IMR-90 (cell line): ENCODE data around the gene RPS6KL1. TPM values are rescaled to one million over a fixed set of nuclear protein-coding genes. Genes with fewer than 3 reads are reported as not detected.

ENCODE experiments used
- ATAC-seq: fragments of 200-7000 bp; cut with Tn5 transposase; 2 replicates; pipeline ENCODE4 v1.9.1; 2020; ENCODE audit warnings: low read depth, mild to moderate bottlenecking, moderate library complexity
- BruUV-seq: library from RNA; stranded (reverse); fragments of 400-500 nt; replicated peaks from 2 replicates; lab custom pipeline; 2021; lab: Mats Ljungman, UMichigan
- CTCF ChIA-PET: fragments of 300-600 bp; formaldehyde crosslinking; extraction: SDS; loops from one replicate; lab custom pipeline; 2021; ENCODE audit warnings: antibody characterized with exemption; lab: Yijun Ruan, JAX
- POLR2A ChIA-PET: fragments of 300-600 bp; sonication (Branson Sonifier 250); formaldehyde crosslinking; loops from one replicate; lab custom pipeline; 2022; ENCODE audit warnings: antibody characterized with exemption; ENCODE audit not compliant: unreplicated experiment; lab: Charles Lee
- DNase-seq: peaks from one replicate; pipeline ENCODE4 v3.0.0; 2013
- H2AFZ ChIP-seq: replicated peaks from 2 replicates; pipeline ENCODE3; 2013; ENCODE audit warnings: low read length, mild to moderate bottlenecking; ENCODE audit not compliant: poor library complexity
- H2AK5ac ChIP-seq: 2 replicates; pipeline ENCODE4 v1.6.1; 2013; ENCODE audit warnings: low read depth, low read length, inconsistent platforms
- H2AK9ac ChIP-seq: replicated peaks from 2 replicates; pipeline ENCODE3; 2013; ENCODE audit warnings: mild to moderate bottlenecking, low read depth, low read length, moderate library complexity; ENCODE audit not compliant: poor library complexity
- H2BK120ac ChIP-seq: 2 replicates; pipeline ENCODE4 v1.6.1; 2013; ENCODE audit warnings: low read depth, low read length, inconsistent platforms
- H2BK15ac ChIP-seq: 3 replicates; pipeline ENCODE4 v1.6.1; 2013; ENCODE audit warnings: low read depth, low read length, inconsistent platforms
- H2BK20ac ChIP-seq: 2 replicates; pipeline ENCODE4 v1.6.1; 2013; ENCODE audit warnings: low read depth, mild to moderate bottlenecking, inconsistent platforms, low read length, moderate library complexity
- H2BK5ac ChIP-seq: 2 replicates; pipeline ENCODE4 v1.6.1; 2013; ENCODE audit warnings: mild to moderate bottlenecking, low read depth, low read length, inconsistent platforms; ENCODE audit not compliant: poor library complexity, severe bottlenecking
- H3K14ac ChIP-seq: replicated peaks from 2 replicates; pipeline ENCODE4 v1.6.1; 2013; ENCODE audit warnings: low read depth, low read length, inconsistent platforms
- H3K18ac ChIP-seq: 2 replicates; pipeline ENCODE4 v1.6.1; 2013; ENCODE audit warnings: low read depth, low read length, control low read depth
- H3K23ac ChIP-seq: 2 replicates; pipeline ENCODE4 v1.6.1; 2013; ENCODE audit warnings: low read depth, low read length, inconsistent platforms
- H3K27ac ChIP-seq: 2 replicates; pipeline ENCODE4 v1.5.1; 2013; ENCODE audit warnings: mild to moderate bottlenecking, control low read depth, low read length; ENCODE audit not compliant: insufficient read depth
- H3K27me3 ChIP-seq: 2 replicates; pipeline ENCODE4 v1.6.1; 2013; ENCODE audit warnings: low read length; ENCODE audit not compliant: control insufficient read depth, insufficient read depth
- H3K36me3 ChIP-seq: 2 replicates; pipeline ENCODE4 v1.6.1; 2013; ENCODE audit warnings: low read length, mixed read lengths; ENCODE audit not compliant: control insufficient read depth, insufficient read depth
- H3K4ac ChIP-seq: 2 replicates; pipeline ENCODE4 v1.6.1; 2013; ENCODE audit warnings: low read depth, low read length, inconsistent platforms
- H3K4me1 ChIP-seq: 2 replicates; pipeline ENCODE4 v1.6.1; 2013; ENCODE audit warnings: low read length, mixed read lengths; ENCODE audit not compliant: control insufficient read depth, insufficient read depth
- H3K4me2 ChIP-seq: 2 replicates; pipeline ENCODE4 v1.6.1; 2013; ENCODE audit warnings: low read depth, mild to moderate bottlenecking, control low read depth, low read length, moderate library complexity
- H3K4me3 ChIP-seq: 2 replicates; pipeline ENCODE4 v1.5.1; 2013; ENCODE audit warnings: low read depth, mild to moderate bottlenecking, control low read depth, low read length, moderate library complexity; ENCODE audit not compliant: insufficient read depth
- H3K56ac ChIP-seq: 2 replicates; pipeline ENCODE4 v1.6.1; 2013; ENCODE audit warnings: low read length, inconsistent platforms; ENCODE audit not compliant: insufficient read depth; ENCODE audit errors: extremely low read depth
- H3K79me1 ChIP-seq, 2 experiments: 2 replicates each; pipeline ENCODE4 v1.6.1; 2013; ENCODE audit warnings: low read length in 2 of 2, inconsistent platforms in 1 of 2, low read depth in 1 of 2
- H3K9ac ChIP-seq: 2 replicates; pipeline ENCODE4 v1.6.1; 2013; ENCODE audit warnings: low read depth, low read length, control low read depth
- H3K9me1 ChIP-seq: 2 replicates; pipeline ENCODE4 v1.6.1; 2013; ENCODE audit warnings: low read length, inconsistent platforms; ENCODE audit not compliant: insufficient read depth
- H3K9me3 ChIP-seq: 2 replicates; pipeline ENCODE4 v1.6.1; 2013; ENCODE audit warnings: low read length; ENCODE audit not compliant: control insufficient read depth, insufficient read depth
- H4K20me1 ChIP-seq: 2 replicates; pipeline ENCODE4 v1.6.1; 2013; ENCODE audit warnings: low read length, inconsistent platforms; ENCODE audit not compliant: insufficient read depth
- H4K5ac ChIP-seq: 2 replicates; pipeline ENCODE4 v1.6.1; 2013; ENCODE audit warnings: mild to moderate bottlenecking, low read depth, low read length, control low read depth
- H4K8ac ChIP-seq, 2 experiments: 2 replicates each; pipeline ENCODE4 v1.6.1; 2013; ENCODE audit warnings: low read depth in 2 of 2, low read length in 2 of 2, control low read depth in 1 of 2, inconsistent platforms in 1 of 2
- H4K91ac ChIP-seq: 2 replicates; pipeline ENCODE4 v1.6.1; 2013; ENCODE audit warnings: low read depth, low read length, inconsistent platforms; ENCODE audit not compliant: insufficient read depth
- BHLHE40 ChIP-seq: fragments of 150-350 bp; IDR thresholded peaks from 2 replicates; pipeline ENCODE4 v1.6.1; 2016; ENCODE audit warnings: mild to moderate bottlenecking, low read depth, low read length
- CEBPB ChIP-seq: IDR thresholded peaks from 2 replicates; pipeline ENCODE4 v1.6.1; 2012; ENCODE audit warnings: low read depth, low read length, improper control_type of control experiment
- CHD1 ChIP-seq: IDR thresholded peaks from 2 replicates; pipeline ENCODE4 v1.6.1; 2012; ENCODE audit warnings: low read depth, low read length, improper control_type of control experiment
- CTCF ChIP-seq: conservative IDR thresholded peaks from 2 replicates; pipeline ENCODE4 v1.5.1; 2012; ENCODE audit warnings: mild to moderate bottlenecking, low read depth, low read length, improper control_type of control experiment
- ELK1 ChIP-seq: fragments of 150-350 bp; IDR thresholded peaks from 2 replicates; pipeline ENCODE4 v1.6.1; 2016; ENCODE audit warnings: low read depth, mild to moderate bottlenecking, low read length, moderate library complexity, borderline replicate concordance
- FOS ChIP-seq: fragments of 150-350 bp; IDR thresholded peaks from 2 replicates; pipeline ENCODE4 v1.6.1; 2016; ENCODE audit warnings: low read depth, low read length
- MAFK ChIP-seq: IDR thresholded peaks from 2 replicates; pipeline ENCODE4 v1.6.1; 2012; ENCODE audit warnings: low read depth, low read length, improper control_type of control experiment
- MAZ ChIP-seq: IDR thresholded peaks from 2 replicates; pipeline ENCODE4 v1.6.1; 2012; ENCODE audit warnings: low read depth, mild to moderate bottlenecking, low read length, improper control_type of control experiment, moderate library complexity, borderline replicate concordance
- MXI1 ChIP-seq: IDR thresholded peaks from 2 replicates; pipeline ENCODE4 v1.6.1; 2012; ENCODE audit warnings: low read depth, mild to moderate bottlenecking, low read length, moderate library complexity, borderline replicate concordance
- NFE2L2 ChIP-seq: fragments of 150-350 bp; IDR thresholded peaks from 2 replicates; pipeline ENCODE4 v1.6.1; 2016; ENCODE audit warnings: low read depth, mild to moderate bottlenecking, low read length
- POLR2A ChIP-seq: IDR thresholded peaks from 2 replicates; pipeline ENCODE4 v1.6.1; 2012; ENCODE audit warnings: mild to moderate bottlenecking, low read depth, low read length
- RAD21 ChIP-seq: IDR thresholded peaks from 2 replicates; pipeline ENCODE4 v1.6.1; 2012; ENCODE audit warnings: low read length, improper control_type of control experiment
- RCOR1 ChIP-seq: IDR thresholded peaks from 2 replicates; pipeline ENCODE4 v1.6.1; 2012; ENCODE audit warnings: mild to moderate bottlenecking, low read length, improper control_type of control experiment; ENCODE audit not compliant: insufficient replicate concordance
- RFX5 ChIP-seq: IDR thresholded peaks from 2 replicates; pipeline ENCODE4 v1.8.0; 2012; ENCODE audit warnings: low read depth, mild to moderate bottlenecking, low read length, moderate library complexity
- SMC3 ChIP-seq: fragments of 150-350 bp; IDR thresholded peaks from 2 replicates; pipeline ENCODE4 v1.6.1; 2016; ENCODE audit warnings: low read depth, mild to moderate bottlenecking, antibody characterized with exemption, low read length, moderate library complexity
- USF2 ChIP-seq: fragments of 150-350 bp; IDR thresholded peaks from 2 replicates; pipeline ENCODE4 v1.6.1; 2017; ENCODE audit warnings: mild to moderate bottlenecking, antibody characterized with exemption, low read length, low read depth
- WGBS, 2 experiments: methylation state at CpG; one replicate each; pipeline versions ENCODE4 v1.1.5 to v1.1.7; 2013; ENCODE audit warnings: missing lambda C conversion rate in 2 of 2; ENCODE audit not compliant: insufficient read length in 1 of 2; ENCODE audit errors: extremely low coverage in 2 of 2; 5-methylcytosine and 5-hydroxymethylcytosine counted together
- dilution Hi-C: fragments of 300-500 bp; cut with HindIII; formaldehyde crosslinking; loops from one replicate; pipeline ENCODE4 v1.14.3; 2018; ENCODE audit warnings: low sequenced_read_pairs; ENCODE audit not compliant: unreplicated experiment
- in situ Hi-C: fragments of 300-500 bp; cut with MboI; formaldehyde crosslinking; loops from 3 replicates; pipeline ENCODE4 v1.14.3; 2019; ENCODE audit warnings: low sequenced_read_pairs, inconsistent platforms, mixed read lengths
- intact Hi-C: fragments of 100-400 bp; cut with micrococcal nuclease; formaldehyde crosslinking; loops from 2 replicates; pipeline ENCODE4 v1.10.0; 2022
- polyA plus RNA-seq, 3 experiments: library from polyadenylated mRNA; depleted of rRNA; stranded (reverse); fragments of >200 nt; gene quantifications; 2 replicates each; pipeline ENCODE4 v1.2.3, GENCODE V29; 2012; ENCODE audit warnings: low replicate concordance in 1 of 3
- total RNA-seq: library from RNA; depleted of rRNA; stranded (reverse); fragments of >200 nt; gene quantifications from 2 replicates; pipeline ENCODE4 v1.2.3, GENCODE V29; 2012

RPS6KL1 gene
- total and polyA plus RNA-seq, 2 of the 4 experiments (the other 2 are of a cell fraction) = 0.72 to 1.7 TPM

- no peak for DNase-seq
- H3K4ac ChIP-seq = no peak overlapping the region
- no peak overlapping the region for H3K4me3 ChIP-seq
- no peak overlapping the region for H2AK9ac ChIP-seq
- ChIA-PET POLR2A (no interaction called here), CTCF (no interaction called here)
- peaks cover 23% of the 10 kb centered on the region for H3K27me3 ChIP-seq
- in situ Hi-C loops = no loop called here
- H3K18ac ChIP-seq = no peak overlapping the region
- no peak for ATAC-seq
- H2BK120ac ChIP-seq = no peak overlapping the region
- H2BK15ac ChIP-seq = no peak overlapping the region
- no peak overlapping the region for H3K14ac ChIP-seq
- 80% methylated on average over 1 of the region's 8 CpGs; no CpG with 5 or more reads in 1 of the 2 experiments for WGBS, 2 experiments
- H4K8ac ChIP-seq = no peak overlapping the region
- H3K9ac ChIP-seq = no peak overlapping the region
- H4K91ac ChIP-seq = no peak overlapping the region
- H3K36me3 ChIP-seq = no peaks in the 10 kb centered on the region
- peaks cover 3% of the 10 kb centered on the region; the same call in 1 of the 2 replicates for H3K9me1 ChIP-seq
- no peak overlapping the region for H3K56ac ChIP-seq
- no peak overlapping the region for H3K23ac ChIP-seq
- dilution Hi-C loops = no loop called here
- no peak for TF ChIP-seq RCOR1
- TF ChIP-seq SMC3 = no peak
- TF ChIP-seq CHD1 = no peak
- TF ChIP-seq CEBPB = no peak
- TF ChIP-seq POLR2A = no peak
- no peak for TF ChIP-seq BHLHE40
- TF ChIP-seq ELK1 = no peak
- TF ChIP-seq RAD21 = no peak
- no peak for TF ChIP-seq USF2
- no peak for TF ChIP-seq MAFK
- no peak for TF ChIP-seq MAZ
- TF ChIP-seq CTCF = no peak
- TF ChIP-seq NFE2L2 = no peak
- no peak for TF ChIP-seq FOS
- no peak for TF ChIP-seq RFX5
- TF ChIP-seq MXI1 = no peak
- intact Hi-C loops = no loop called here
- H2BK5ac ChIP-seq = no peak overlapping the region
- H3K9me3 ChIP-seq = no peaks in the 10 kb centered on the region
- H3K79me1 ChIP-seq = no peaks in the 10 kb centered on the region
- H3K4me1 ChIP-seq = no peaks in the 10 kb centered on the region
- H3K4me2 ChIP-seq = no peak overlapping the region
- no peaks in the 10 kb centered on the region for H4K20me1 ChIP-seq
- H2BK20ac ChIP-seq = no peak overlapping the region
- H4K5ac ChIP-seq = no peak overlapping the region
- no peak overlapping the region for H2AFZ ChIP-seq
- H3K27ac ChIP-seq = no peak overlapping the region
- no peak overlapping the region for H2AK5ac ChIP-seq
- BruUV-seq = no TSS peak
Observed at GRCh38 chr14:74962493-74962892, 39.4 kb upstream of the RPS6KL1 start.
